ENCODE data around the gene ZNF878. TPM values are rescaled to one million over a fixed set of nuclear protein-coding genes. Genes with fewer than 3 reads are reported as not detected.
A peak's percentile ranks its signal among the peaks of the same experiment; 100 is the strongest.

The ZNF878 gene
- total and polyA plus RNA-seq, 4 donors = 0.45 TPM; not detected in 3

- H3K4me3 ChIP-seq (ENCODE audit: low read length in 2 of 2) = no peak overlapping the region
- 94 to 97% methylated on average over 5 of the region's 5 CpGs for WGBS, 2 donors
- no peak overlapping the region for H3K27ac ChIP-seq (ENCODE audit: low read depth in 1 of 2, low read length in 2 of 2)
- H3K36me3 ChIP-seq (ENCODE audit: control insufficient read depth in 1 of 2, insufficient read depth in 2 of 2, low read length in 1 of 2) = no peaks in the 10 kb centered on the region
- H3K9me3 ChIP-seq (ENCODE audit: control insufficient read depth, low read length) = peaks cover 3% of the 10 kb centered on the region
- DNase-seq (no peak), ATAC-seq (ENCODE audit: low FRiP score) (no peak)
- H3K4me1 ChIP-seq (ENCODE audit: control insufficient read depth in 1 of 2, insufficient read depth in 2 of 2, low read length in 2 of 2) = no peaks in the 10 kb centered on the region
- intact Hi-C loops (cut with DNase I) = no loop called here
- no peaks in the 10 kb centered on the region for H3K27me3 ChIP-seq (ENCODE audit: control insufficient read depth in 1 of 2, insufficient read depth in 2 of 2, low read length in 1 of 2)
Measured at GRCh38 chr19:12043752-12044422, 8.9 kb downstream of the ZNF878 start.

- Histone ChIP-seq H3K4me1 (ENCODE audit: control insufficient read depth in 1 of 2, insufficient read depth in 2 of 2, low read length in 2 of 2) (no peaks in the 10 kb centered on the region), H3K27ac (ENCODE audit: low read depth in 1 of 2, low read length in 2 of 2) (no peak overlapping the region), H3K4me3 (ENCODE audit: low read length in 2 of 2) (no peak overlapping the region), H3K9me3 (ENCODE audit: control insufficient read depth, low read length) (peaks cover 3% of the 10 kb centered on the region), H3K27me3 (ENCODE audit: control insufficient read depth in 1 of 2, insufficient read depth in 2 of 2, low read length in 1 of 2) (no peaks in the 10 kb centered on the region), H3K36me3 (ENCODE audit: control insufficient read depth in 1 of 2, insufficient read depth in 2 of 2, low read length in 1 of 2) (no peaks in the 10 kb centered on the region)
- DNase-seq (no peak), ATAC-seq (ENCODE audit: low FRiP score) (no peak)
- intact Hi-C loops (cut with DNase I) = no loop called here
Measured at GRCh38 chr19:12042893-12043292, 9.9 kb downstream of the ZNF878 start.

DNA sequence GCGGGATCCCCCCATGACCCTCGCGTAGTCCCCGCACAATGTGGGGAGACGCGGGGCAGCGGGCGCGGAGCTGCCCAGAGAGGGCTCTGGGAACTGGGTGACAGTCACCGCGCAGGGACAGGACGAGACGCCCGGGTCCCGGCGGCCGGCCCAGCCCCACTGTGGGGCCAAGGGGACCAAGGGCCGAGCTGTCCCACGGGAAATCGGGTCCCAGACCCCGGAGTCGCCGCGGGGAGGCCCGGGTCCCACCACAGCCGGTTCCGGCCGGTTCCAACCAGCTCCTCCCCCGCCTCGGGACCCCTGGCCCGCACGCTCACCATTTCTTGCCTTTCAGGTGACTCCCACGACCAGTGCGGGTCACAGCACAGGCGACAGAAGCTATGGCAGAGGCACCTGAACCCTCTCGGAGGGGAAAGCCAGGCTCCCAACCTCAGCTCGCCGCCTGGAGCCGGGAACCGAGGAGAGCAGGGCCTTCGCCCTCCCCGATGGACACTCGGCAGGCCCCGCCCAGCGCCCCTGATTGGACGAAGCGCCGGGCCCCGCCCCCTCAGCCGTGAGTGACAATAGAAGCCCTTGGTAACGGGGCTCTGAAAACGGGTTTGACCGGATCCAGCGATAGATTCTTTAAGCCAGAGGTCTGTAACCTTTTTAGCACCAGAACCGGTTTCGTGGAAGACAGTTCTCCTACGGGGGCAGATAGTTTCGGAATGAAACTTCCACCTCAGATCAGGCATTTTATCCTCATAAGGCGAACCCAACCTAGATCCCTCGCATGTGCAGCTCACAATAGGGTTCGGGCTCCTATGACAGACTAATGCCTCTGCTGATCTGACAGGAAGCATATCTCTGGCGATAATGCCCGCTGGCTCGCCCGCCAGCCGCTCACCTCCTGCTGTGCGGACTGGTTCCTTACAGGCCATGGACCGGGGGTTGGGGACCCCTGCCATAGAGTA is 17.3 kb downstream of the ZNF878 start, which contains the start of gene ZNF433:
TSS of gene ZNF433 (minus strand) at position 460 of the 953 bp plus-strand sequence. CDS start at position 320, 140 bp downstream.
- no peaks in the 10 kb centered on the region for H3K9me3 ChIP-seq (ENCODE audit: control insufficient read depth, low read length)
- no peaks in the 10 kb centered on the region for H3K4me1 ChIP-seq (ENCODE audit: control insufficient read depth in 1 of 2, insufficient read depth in 2 of 2, low read length in 2 of 2)
- peak within 1 kb of the TSS; percentile 50 to 82 for H3K4me3 ChIP-seq (ENCODE audit: low read length in 2 of 2)
- DNase-seq (peak; percentile 96 to 98), ATAC-seq (ENCODE audit: low FRiP score) (peak; percentile 100)
- WGBS, 2 donors = 0 to 1% methylated on average over 65 to 68 of the region's 68 CpGs
- H3K36me3 ChIP-seq (ENCODE audit: control insufficient read depth in 1 of 2, insufficient read depth in 2 of 2, low read length in 1 of 2) = no peaks in the 10 kb centered on the region
- peak within 1 kb of the TSS; percentile 7 to 83 for H3K27ac ChIP-seq (ENCODE audit: low read depth in 1 of 2, low read length in 2 of 2)
- H3K27me3 ChIP-seq (ENCODE audit: control insufficient read depth in 1 of 2, insufficient read depth in 2 of 2, low read length in 1 of 2) = no peaks in the 10 kb centered on the region
- intact Hi-C loops (cut with DNase I) = no loop called here

DNA sequence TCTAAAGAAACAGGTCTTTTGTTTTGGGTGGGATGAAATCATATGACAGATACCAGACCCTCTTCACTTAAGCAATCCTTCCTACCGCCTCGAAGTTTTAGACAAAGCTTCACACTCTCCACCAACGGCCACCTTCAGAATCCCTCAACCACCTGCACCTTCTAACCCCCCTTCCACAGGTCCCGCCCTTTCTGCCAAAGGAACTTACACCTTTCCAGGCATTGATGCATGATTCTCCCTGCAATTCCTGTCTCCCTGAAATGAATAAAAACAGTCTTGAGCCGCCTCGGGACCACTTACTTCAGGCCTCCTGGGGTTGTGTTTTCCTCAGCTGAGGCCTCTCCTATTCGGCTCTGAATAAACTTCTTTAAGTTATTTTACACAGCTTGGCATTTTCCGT is 18.1 kb downstream of the ZNF878 start:
- ATAC-seq (ENCODE audit: low FRiP score) (no peak), DNase-seq (no peak)
- no peaks in the 10 kb centered on the region for H3K4me1 ChIP-seq (ENCODE audit: control insufficient read depth in 1 of 2, insufficient read depth in 2 of 2, low read length in 2 of 2)
- H3K36me3 ChIP-seq (ENCODE audit: control insufficient read depth in 1 of 2, insufficient read depth in 2 of 2, low read length in 1 of 2) = no peaks in the 10 kb centered on the region
- 15% methylated on average over 8 of the region's 8 CpGs for WGBS, 2 donors
- no peaks in the 10 kb centered on the region for H3K27me3 ChIP-seq (ENCODE audit: control insufficient read depth in 1 of 2, insufficient read depth in 2 of 2, low read length in 1 of 2)
- peak overlapping the region; percentile 50 to 82 for H3K4me3 ChIP-seq (ENCODE audit: low read length in 2 of 2)
- no peak overlapping the region for H3K27ac ChIP-seq (ENCODE audit: low read depth in 1 of 2, low read length in 2 of 2)
- intact Hi-C loops (cut with DNase I) = no loop called here
- H3K9me3 ChIP-seq (ENCODE audit: control insufficient read depth, low read length) = no peaks in the 10 kb centered on the region

- Histone ChIP-seq H3K4me3 (ENCODE audit: low read length in 2 of 2) (no peak overlapping the region), H3K27me3 (ENCODE audit: control insufficient read depth in 1 of 2, insufficient read depth in 2 of 2, low read length in 1 of 2) (no peaks in the 10 kb centered on the region), H3K36me3 (ENCODE audit: control insufficient read depth in 1 of 2, insufficient read depth in 2 of 2, low read length in 1 of 2) (no peaks in the 10 kb centered on the region), H3K27ac (ENCODE audit: low read depth in 1 of 2, low read length in 2 of 2) (no peak overlapping the region), H3K4me1 (ENCODE audit: control insufficient read depth in 1 of 2, insufficient read depth in 2 of 2, low read length in 2 of 2) (no peaks in the 10 kb centered on the region), H3K9me3 (ENCODE audit: control insufficient read depth, low read length) (no peaks in the 10 kb centered on the region)
- intact Hi-C loops (cut with DNase I) = no loop called here
- 64 to 68% methylated on average over 2 of the region's 2 CpGs for WGBS, 2 donors
- DNase-seq (no peak), ATAC-seq (ENCODE audit: low FRiP score) (no peak)
Measured at GRCh38 chr19:12034198-12034597, 18.6 kb downstream of the ZNF878 start.

DNA sequence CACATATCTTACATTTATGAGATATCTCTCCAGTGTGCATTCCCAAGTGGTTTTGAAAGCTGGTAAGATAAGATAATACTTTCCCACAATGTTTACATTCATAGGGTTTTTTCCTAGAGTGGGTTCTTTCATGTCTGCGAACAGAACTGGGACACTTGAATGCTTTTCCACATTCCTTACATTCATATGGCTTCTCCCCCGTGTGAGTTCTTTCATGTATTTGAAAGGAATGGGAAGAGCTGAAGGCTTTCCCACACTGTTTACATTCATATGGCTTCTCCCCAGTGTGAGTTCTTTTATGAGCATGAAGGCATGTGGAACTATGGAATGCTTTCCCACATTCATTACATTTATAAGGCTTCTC is 37.0 kb downstream of the ZNF878 start:
- Histone ChIP-seq H3K27me3 (ENCODE audit: control insufficient read depth in 1 of 2, insufficient read depth in 2 of 2, low read length in 1 of 2) (no peaks in the 10 kb centered on the region), H3K4me1 (ENCODE audit: control insufficient read depth in 1 of 2, insufficient read depth in 2 of 2, low read length in 2 of 2) (no peaks in the 10 kb centered on the region), H3K36me3 (ENCODE audit: control insufficient read depth in 1 of 2, insufficient read depth in 2 of 2, low read length in 1 of 2) (peaks cover 15 to 26% of the 10 kb centered on the region in 2 donors), H3K27ac (ENCODE audit: low read depth in 1 of 2, low read length in 2 of 2) (no peak overlapping the region), H3K4me3 (ENCODE audit: low read length in 2 of 2) (no peak overlapping the region), H3K9me3 (ENCODE audit: control insufficient read depth, low read length) (peaks cover 25% of the 10 kb centered on the region)
- WGBS, 2 donors = 33 to 53% methylated on average over 2 of the region's 2 CpGs
- DNase-seq = no peak
- ATAC-seq (ENCODE audit: low FRiP score) = no peak
- intact Hi-C loops (cut with DNase I) = no loop called here

DNA sequence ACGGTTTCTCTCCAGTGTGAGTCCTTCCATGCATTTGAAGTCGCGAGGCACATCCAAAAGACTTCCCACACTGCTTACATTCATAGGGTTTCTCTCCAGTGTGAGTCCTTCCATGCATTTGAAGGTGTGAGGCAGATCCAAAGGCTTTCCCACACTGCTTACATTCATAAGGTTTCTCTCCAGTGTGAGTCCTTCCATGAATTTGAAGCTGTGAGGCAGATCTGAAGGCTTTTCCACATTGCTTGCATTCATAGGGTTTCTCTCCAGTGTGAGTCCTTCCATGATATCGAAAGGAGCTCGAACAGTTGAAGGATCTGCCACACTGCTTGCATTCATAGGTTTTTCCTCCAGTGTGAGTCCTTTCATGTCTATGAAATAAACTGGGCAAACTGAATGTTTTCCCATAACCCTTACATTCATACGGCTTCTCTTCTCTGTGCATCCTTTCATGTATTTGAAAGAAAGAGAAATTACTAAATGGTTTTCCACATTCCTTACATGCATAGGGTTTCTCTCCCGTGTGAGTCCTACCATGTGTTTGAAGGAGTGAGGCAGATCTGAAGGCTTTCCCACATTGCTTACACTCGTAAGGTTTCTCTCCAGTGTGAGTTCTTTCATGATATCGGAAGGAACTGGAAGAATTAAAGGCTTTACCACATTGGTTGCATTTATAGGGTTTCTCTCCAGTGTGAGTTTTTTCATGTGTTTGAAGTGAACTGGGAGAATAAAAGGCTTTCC is 37.6 kb downstream of the ZNF878 start:
- Histone ChIP-seq H3K27me3 (ENCODE audit: control insufficient read depth in 1 of 2, insufficient read depth in 2 of 2, low read length in 1 of 2) (no peaks in the 10 kb centered on the region), H3K9me3 (ENCODE audit: control insufficient read depth, low read length) (peaks cover 23% of the 10 kb centered on the region), H3K4me1 (ENCODE audit: control insufficient read depth in 1 of 2, insufficient read depth in 2 of 2, low read length in 2 of 2) (no peaks in the 10 kb centered on the region), H3K27ac (ENCODE audit: low read depth in 1 of 2, low read length in 2 of 2) (no peak overlapping the region), H3K4me3 (ENCODE audit: low read length in 2 of 2) (no peak overlapping the region), H3K36me3 (ENCODE audit: control insufficient read depth in 1 of 2, insufficient read depth in 2 of 2, low read length in 1 of 2) (peaks cover 15 to 26% of the 10 kb centered on the region in 2 donors)
- 96 to 98% methylated on average over 9 of the region's 9 CpGs for WGBS, 2 donors
- ATAC-seq (ENCODE audit: low FRiP score) (no peak), DNase-seq (no peak)
- intact Hi-C loops (cut with DNase I) = no loop called here

GRCh38 chr19:12000152-12000981 is 52.4 kb downstream of the ZNF878 start:
- H3K36me3 ChIP-seq (ENCODE audit: control insufficient read depth in 1 of 2, insufficient read depth in 2 of 2, low read length in 1 of 2) = peaks cover 0 to 2% of the 10 kb centered on the region in 2 donors
- 47 to 58% methylated on average over 9 of the region's 9 CpGs for WGBS, 2 donors
- intact Hi-C loops (cut with DNase I) = loop anchor here in 1 of 2 donors (10.0 kb wide), 1 partner anchor 286 kb away; no protein-coding TSS in a partner anchor

More at GRCh38 chr19:12000152-12000981, 52.4 kb downstream of the ZNF878 start:
- H3K27me3 ChIP-seq (ENCODE audit: control insufficient read depth in 1 of 2, insufficient read depth in 2 of 2, low read length in 1 of 2) = no peaks in the 10 kb centered on the region
- H3K4me3 ChIP-seq (ENCODE audit: low read length in 2 of 2) = no peak overlapping the region
- ATAC-seq (ENCODE audit: low FRiP score) (no peak), DNase-seq (no peak)
- H3K9me3 ChIP-seq (ENCODE audit: control insufficient read depth, low read length) = no peaks in the 10 kb centered on the region
- H3K4me1 ChIP-seq (ENCODE audit: control insufficient read depth in 1 of 2, insufficient read depth in 2 of 2, low read length in 2 of 2) = no peaks in the 10 kb centered on the region
- no peak overlapping the region for H3K27ac ChIP-seq (ENCODE audit: low read depth in 1 of 2, low read length in 2 of 2)
